HepG2 (cell line): ENCODE results near the gene TEK. TPM values are rescaled to one million over a fixed set of nuclear protein-coding genes. Genes with fewer than 3 reads are reported as not detected.

Source experiments
- ATAC-seq: fragments of 200-7000 bp; cut with Tn5 transposase; 3 replicates; pipeline ENCODE4 v1.9.1; 2020; ENCODE audit warnings: mild to moderate bottlenecking, moderate library complexity
- BruUV-seq: library from RNA; stranded (reverse); fragments of 400-500 nt; replicated peaks from 2 replicates; lab custom pipeline; 2021; lab: Mats Ljungman, UMichigan
- CTCF ChIA-PET: fragments of 300-600 bp; formaldehyde crosslinking; extraction: SDS; loops from one replicate; lab custom pipeline; 2021; ENCODE audit warnings: low total read pairs, inconsistent platforms, low intra/inter-chr PET ratio; lab: Yijun Ruan, JAX
- POLR2A ChIA-PET: fragments of 350-600 bp; sonication (Branson Sonifier 250); formaldehyde crosslinking; loops from one replicate; lab custom pipeline; 2020; ENCODE audit warnings: antibody characterized with exemption, inconsistent platforms; lab: Yijun Ruan, JAX
- DNase-seq: peaks from one replicate; pipeline ENCODE4 v3.0.0-alpha.2; 2015; ENCODE audit warnings: low spot score
- FAIRE-seq: peaks from 3 replicates; lab custom pipeline; 2011; peaks lifted over from hg19 to GRCh38; lab: Jason Lieb, UNC
- H2AFZ ChIP-seq: one replicate; pipeline ENCODE4 v1.6.1; 2011; ENCODE audit warnings: low read length, inconsistent platforms
- H3K27ac ChIP-seq: fragments of 300-600 bp; 3 replicates; pipeline ENCODE4 v1.8.0; 2011; ENCODE audit warnings: mixed run types, mild to moderate bottlenecking, mixed read lengths, low read length, inconsistent platforms; ENCODE audit not compliant: insufficient read depth; ENCODE audit errors: extremely low read length
- H3K27me3 ChIP-seq, 2 experiments: fragments of 200-600 bp in 1 of 2; 2 replicates in 1 of 2; 3 replicates in 1 of 2; pipeline versions ENCODE4 v1.6.0 to v1.8.0; 2011; ENCODE audit warnings: low read length in 2 of 2, mild to moderate bottlenecking in 2 of 2, moderate library complexity in 2 of 2, inconsistent platforms in 1 of 2; ENCODE audit not compliant: insufficient read depth in 2 of 2, control insufficient read depth in 1 of 2
- H3K36me3 ChIP-seq, 2 experiments: fragments of 200-600 bp in 1 of 2; replicated peaks in 1 of 2; 2 replicates in 1 of 2; 3 replicates in 1 of 2; pipeline versions ENCODE4 v1.5.1 to v1.8.0; 2011; ENCODE audit warnings: low read length in 2 of 2, inconsistent platforms in 1 of 2; ENCODE audit not compliant: insufficient read depth in 2 of 2, control insufficient read depth in 1 of 2
- H3K4me1 ChIP-seq: 2 replicates; pipeline ENCODE4 v1.5.1; 2012; ENCODE audit warnings: low read length, inconsistent platforms; ENCODE audit not compliant: insufficient read depth
- H3K4me2 ChIP-seq: 2 replicates; pipeline ENCODE4 v1.6.0; 2011; ENCODE audit warnings: low read depth, low read length, inconsistent platforms
- H3K4me3 ChIP-seq, 3 experiments: fragments of 200-600 bp in 1 of 3; sonication (generic), shearing (Covaris generic) in 1 of 3; replicated peaks in 1 of 3; 2 replicates each; pipeline ENCODE4 v1.5.1; 2011 to 2016; ENCODE audit warnings: low read length in 3 of 3, inconsistent platforms in 2 of 3, low read depth in 2 of 3, mild to moderate bottlenecking in 2 of 3, control low read depth in 1 of 3, mixed read lengths in 1 of 3; ENCODE audit not compliant: insufficient read depth in 1 of 3
- H3K79me2 ChIP-seq: one replicate; pipeline ENCODE4 v1.6.1; 2011; ENCODE audit warnings: low read length, inconsistent platforms; ENCODE audit not compliant: insufficient read depth
- H3K9ac ChIP-seq: 2 replicates; pipeline ENCODE4 v1.6.0; 2011; ENCODE audit warnings: mild to moderate bottlenecking, low read depth, low read length, inconsistent platforms; ENCODE audit not compliant: insufficient read depth
- H3K9me3 ChIP-seq: 2 replicates; pipeline ENCODE4 v1.5.1; 2012; ENCODE audit warnings: mild to moderate bottlenecking, low read length
- H4K20me1 ChIP-seq: 2 replicates; pipeline ENCODE4 v1.6.0; 2011; ENCODE audit warnings: inconsistent platforms, mild to moderate bottlenecking, low read length, moderate library complexity; ENCODE audit not compliant: insufficient read depth
- IRF2 ChIP-seq: IDR thresholded peaks from 2 replicates; pipeline ENCODE4 v1.6.1; 2018; ENCODE audit warnings: missing genetic modification reagents, missing compliant biosample characterization
- SMARCE1 ChIP-seq: fragments of 450-650 bp; IDR thresholded peaks from 2 replicates; pipeline ENCODE4 v1.6.1; 2017; ENCODE audit warnings: borderline replicate concordance
- WGBS: methylation state at CpG from one replicate; pipeline ENCODE4 v1.1.6; 2017; ENCODE audit warnings: low lambda C conversion rate; 5-methylcytosine and 5-hydroxymethylcytosine counted together
- in situ Hi-C: cut with HindIII; loops from 2 replicates; pipeline ENCODE4 v1.10.0; 2017; ENCODE audit warnings: low pct_unique_long_range_greater_than_20kb; ENCODE audit not compliant: extremely low pct_ligation_motif_present
- intact Hi-C: fragments of 100-400 bp; cut with micrococcal nuclease; formaldehyde crosslinking; loops from one replicate; pipeline ENCODE4 v1.10.0; 2022; ENCODE audit not compliant: unreplicated experiment
- polyA plus RNA-seq, 8 experiments: library from polyadenylated mRNA; depleted of rRNA in 3 of 8; stranded (reverse) in 7 of 8; unstranded in 1 of 8; fragments of >200 nt; fragmentation: Illumina TruSeq in 4 of 8; extraction: Trizol in 4 of 8; gene quantifications; 2 replicates each; pipeline versions ENCODE4 v1.2.1 to v1.2.3, GENCODE V29; 2011 to 2016; ENCODE audit warnings: low read depth in 4 of 8, missing spikeins in 1 of 8, mixed read lengths in 1 of 8; ENCODE audit not compliant: insufficient read depth in 1 of 8
- total RNA-seq, 5 experiments: library from RNA; depleted of rRNA; stranded (reverse); fragments of >200 nt; fragmentation: Illumina TruSeq; extraction: Trizol; gene quantifications; 2 replicates each; pipeline ENCODE4 v1.2.3, GENCODE V29; 2016; ENCODE audit warnings: low read depth in 1 of 5
- TF ChIP-seq, protein P1 (sequence below): sonication (generic); formaldehyde crosslinking; IDR thresholded peaks from 2 replicates; pipeline ENCODE4 v1.4.0; 2020; ENCODE audit warnings: mild to moderate bottlenecking, missing genetic modification reagents
- TF ChIP-seq, protein P2 (sequence below): sonication (generic); formaldehyde crosslinking; IDR thresholded peaks from 2 replicates; pipeline ENCODE4 v1.4.0; 2020; ENCODE audit warnings: missing genetic modification reagents

The TEK gene
- total and polyA plus RNA-seq, 2 of the 13 experiments (the other 11 are each of a cell fraction or from before 2014, with no cell fraction given): not detected

DNA sequence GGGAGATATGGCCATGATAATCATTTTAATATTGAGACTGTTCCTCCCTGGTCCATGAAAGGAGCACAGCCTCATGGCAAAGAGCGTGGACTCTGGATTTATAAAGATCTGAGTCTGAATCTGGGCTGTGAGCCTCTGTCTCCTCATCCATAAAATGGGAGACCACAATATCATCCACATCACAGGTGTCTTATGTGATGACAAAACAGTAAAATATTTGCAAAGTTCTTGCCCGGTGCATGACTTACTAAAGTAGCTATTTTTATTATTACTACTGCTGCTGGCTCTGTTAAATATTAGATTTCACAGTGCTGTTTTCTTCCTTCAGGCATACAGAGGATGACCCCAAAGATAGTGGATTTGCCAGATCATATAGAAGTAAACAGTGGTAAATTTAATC is 74.1 kb downstream of the TEK start:
- H3K79me2 ChIP-seq: no peaks in the 10 kb centered on the region
- no peak for FAIRE-seq
- CTCF ChIA-PET: no interaction called here
- ATAC-seq: no peak
- in situ Hi-C loops: no loop called here
- H3K9me3 ChIP-seq: 0 out of 2 replicates have a peak, but pooled peaks cover 3% of the 10 kb centered on the region
- no peak overlapping the region for H2AFZ ChIP-seq
- no peak overlapping the region for H3K9ac ChIP-seq
- intact Hi-C loops: no loop called here
- H3K27ac ChIP-seq: no peak overlapping the region
- H3K4me2 ChIP-seq: no peak overlapping the region
- DNase-seq: no peak
- WGBS: 53% methylated on average over 2 of the region's 2 CpGs
- TF ChIP-seq, protein P1, sequence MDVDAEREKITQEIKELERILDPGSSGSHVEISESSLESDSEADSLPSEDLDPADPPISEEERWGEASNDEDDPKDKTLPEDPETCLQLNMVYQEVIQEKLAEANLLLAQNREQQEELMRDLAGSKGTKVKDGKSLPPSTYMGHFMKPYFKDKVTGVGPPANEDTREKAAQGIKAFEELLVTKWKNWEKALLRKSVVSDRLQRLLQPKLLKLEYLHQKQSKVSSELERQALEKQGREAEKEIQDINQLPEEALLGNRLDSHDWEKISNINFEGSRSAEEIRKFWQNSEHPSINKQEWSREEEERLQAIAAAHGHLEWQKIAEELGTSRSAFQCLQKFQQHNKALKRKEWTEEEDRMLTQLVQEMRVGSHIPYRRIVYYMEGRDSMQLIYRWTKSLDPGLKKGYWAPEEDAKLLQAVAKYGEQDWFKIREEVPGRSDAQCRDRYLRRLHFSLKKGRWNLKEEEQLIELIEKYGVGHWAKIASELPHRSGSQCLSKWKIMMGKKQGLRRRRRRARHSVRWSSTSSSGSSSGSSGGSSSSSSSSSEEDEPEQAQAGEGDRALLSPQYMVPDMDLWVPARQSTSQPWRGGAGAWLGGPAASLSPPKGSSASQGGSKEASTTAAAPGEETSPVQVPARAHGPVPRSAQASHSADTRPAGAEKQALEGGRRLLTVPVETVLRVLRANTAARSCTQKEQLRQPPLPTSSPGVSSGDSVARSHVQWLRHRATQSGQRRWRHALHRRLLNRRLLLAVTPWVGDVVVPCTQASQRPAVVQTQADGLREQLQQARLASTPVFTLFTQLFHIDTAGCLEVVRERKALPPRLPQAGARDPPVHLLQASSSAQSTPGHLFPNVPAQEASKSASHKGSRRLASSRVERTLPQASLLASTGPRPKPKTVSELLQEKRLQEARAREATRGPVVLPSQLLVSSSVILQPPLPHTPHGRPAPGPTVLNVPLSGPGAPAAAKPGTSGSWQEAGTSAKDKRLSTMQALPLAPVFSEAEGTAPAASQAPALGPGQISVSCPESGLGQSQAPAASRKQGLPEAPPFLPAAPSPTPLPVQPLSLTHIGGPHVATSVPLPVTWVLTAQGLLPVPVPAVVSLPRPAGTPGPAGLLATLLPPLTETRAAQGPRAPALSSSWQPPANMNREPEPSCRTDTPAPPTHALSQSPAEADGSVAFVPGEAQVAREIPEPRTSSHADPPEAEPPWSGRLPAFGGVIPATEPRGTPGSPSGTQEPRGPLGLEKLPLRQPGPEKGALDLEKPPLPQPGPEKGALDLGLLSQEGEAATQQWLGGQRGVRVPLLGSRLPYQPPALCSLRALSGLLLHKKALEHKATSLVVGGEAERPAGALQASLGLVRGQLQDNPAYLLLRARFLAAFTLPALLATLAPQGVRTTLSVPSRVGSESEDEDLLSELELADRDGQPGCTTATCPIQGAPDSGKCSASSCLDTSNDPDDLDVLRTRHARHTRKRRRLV: no peak
- TF ChIP-seq, protein P2, sequence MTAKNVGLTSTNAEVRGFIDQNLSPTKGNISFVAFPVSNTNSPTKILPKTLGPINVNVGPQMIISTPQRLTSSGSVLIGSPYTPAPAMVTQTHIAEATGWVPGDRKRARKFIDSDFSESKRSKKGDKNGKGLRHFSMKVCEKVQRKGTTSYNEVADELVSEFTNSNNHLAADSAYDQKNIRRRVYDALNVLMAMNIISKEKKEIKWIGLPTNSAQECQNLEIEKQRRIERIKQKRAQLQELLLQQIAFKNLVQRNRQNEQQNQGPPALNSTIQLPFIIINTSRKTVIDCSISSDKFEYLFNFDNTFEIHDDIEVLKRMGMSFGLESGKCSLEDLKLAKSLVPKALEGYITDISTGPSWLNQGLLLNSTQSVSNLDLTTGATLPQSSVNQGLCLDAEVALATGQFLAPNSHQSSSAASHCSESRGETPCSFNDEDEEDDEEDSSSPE (CRISPR knock-in tag): no peak
- TF ChIP-seq SMARCE1: no peak
- TF ChIP-seq IRF2 (CRISPR knock-in tag): no peak
- TF ChIP-seq, all 625 proteins: peak for 0
- H3K27me3 ChIP-seq: no peaks in the 10 kb centered on the region; a peak in 1 of 5 replicates
- H3K4me1 ChIP-seq: no peaks in the 10 kb centered on the region
- BruUV-seq: no TSS peak
- no peak overlapping the region for H3K4me3 ChIP-seq
- POLR2A ChIA-PET: no interaction called here
- H3K36me3 ChIP-seq: no peaks in the 10 kb centered on the region
- no peaks in the 10 kb centered on the region for H4K20me1 ChIP-seq
